HFFc6 (cell line): ENCODE results near the gene MED13L. TPM values are rescaled to one million over a fixed set of nuclear protein-coding genes. Genes with fewer than 3 reads are reported as not detected.

ENCODE experiments used
- DNase-seq: peaks from one replicate; pipeline ENCODE4 v3.0.0-alpha.2; 2018
- H3K27ac Mint-ChIP-seq: 2 replicates; pipeline ENCODE4 v1.8.0; 2020; ENCODE audit warnings: mild to moderate bottlenecking, mixed read lengths
- H3K27me3 Mint-ChIP-seq: 2 replicates; pipeline ENCODE4 v1.8.0; 2021; ENCODE audit warnings: mild to moderate bottlenecking, moderate library complexity, mixed read lengths; ENCODE audit not compliant: insufficient read depth
- H3K36me3 Mint-ChIP-seq: 2 replicates; pipeline ENCODE4 v1.8.0; 2021; ENCODE audit warnings: low read depth, mixed read lengths
- H3K4me1 Mint-ChIP-seq: 2 replicates; pipeline ENCODE4 v1.8.0; 2020; ENCODE audit warnings: low read depth, mixed read lengths
- H3K4me3 Mint-ChIP-seq: 2 replicates; pipeline ENCODE4 v1.8.0; 2020; ENCODE audit warnings: mild to moderate bottlenecking, moderate library complexity, mixed read lengths
- H3K9me3 Mint-ChIP-seq: 2 replicates; pipeline ENCODE4 v1.8.0; 2020; ENCODE audit warnings: mild to moderate bottlenecking, mixed read lengths
- CTCF ChIP-seq: fragments of 200-600 bp; sonication (generic); IDR thresholded peaks from 2 replicates; pipeline ENCODE4 v1.5.0; 2021; ENCODE audit warnings: antibody characterized with exemption, mild to moderate bottlenecking
- total RNA-seq, 6 experiments: library from RNA; stranded (reverse); fragmentation: NEBNext Ultra II Directional; extraction: Animal tissue kit (Norgen Biotek cat#: 25700); gene quantifications; 2 replicates in 1 of 6; 3 replicates in 5 of 6; pipeline ENCODE4 v1.2.3, GENCODE V29; 2021

The MED13L gene
- total RNA-seq, 6 experiments from 2014 or later: 74.5 to 84.2 (median 77.7) TPM

- no peak for TF ChIP-seq CTCF
- peak overlapping the region; percentile 80 for H3K4me3 Mint-ChIP-seq
- peak overlapping the region; percentile 98 for H3K27ac Mint-ChIP-seq
- no peaks in the 10 kb centered on the region for H3K9me3 Mint-ChIP-seq
- no peak for DNase-seq
- H3K27me3 Mint-ChIP-seq: peaks cover 2% of the 10 kb centered on the region
- H3K4me1 Mint-ChIP-seq: peaks cover 46% of the 10 kb centered on the region
- no peaks in the 10 kb centered on the region for H3K36me3 Mint-ChIP-seq
These were observed 43.3 kb upstream of the MED13L start for GRCh38 chr12:116320791-116321217.

- Mint-ChIP-seq H3K9me3 (no peaks in the 10 kb centered on the region), H3K27me3 (peaks cover 4% of the 10 kb centered on the region), H3K4me1 (peaks cover 46% of the 10 kb centered on the region), H3K36me3 (no peaks in the 10 kb centered on the region), H3K27ac (peak overlapping the region; percentile 98), H3K4me3 (peak overlapping the region; percentile 80)
- peak; percentile 95 for DNase-seq
- TF ChIP-seq CTCF: no peak
These were observed 42.6 kb upstream of the MED13L start for GRCh38 chr12:116319898-116320621.

- Mint-ChIP-seq H3K4me1 (peaks cover 46% of the 10 kb centered on the region), H3K36me3 (no peaks in the 10 kb centered on the region), H3K4me3 (peak overlapping the region; percentile 80), H3K9me3 (no peaks in the 10 kb centered on the region), H3K27me3 (peaks cover 4% of the 10 kb centered on the region), H3K27ac (peak overlapping the region; percentile 98)
- TF ChIP-seq CTCF: no peak
- DNase-seq: no peak
These were observed 41.9 kb upstream of the MED13L start for GRCh38 chr12:116319233-116319897.

- Mint-ChIP-seq H3K9me3 (no peaks in the 10 kb centered on the region), H3K4me3 (peak overlapping the region; percentile 80), H3K4me1 (peaks cover 46% of the 10 kb centered on the region), H3K36me3 (no peaks in the 10 kb centered on the region), H3K27me3 (peaks cover 4% of the 10 kb centered on the region), H3K27ac (peak overlapping the region; percentile 98)
- no peak for DNase-seq
- TF ChIP-seq CTCF: no peak
These were observed 41.2 kb upstream of the MED13L start for GRCh38 chr12:116318576-116319232.

GRCh38 chr12:116317986-116318575, 40.6 kb upstream of the MED13L start:
- Mint-ChIP-seq H3K27ac (peak overlapping the region; percentile 36; the same call in 1 of the 2 replicates), H3K27me3 (peaks cover 9% of the 10 kb centered on the region), H3K4me3 (no peak overlapping the region), H3K36me3 (no peaks in the 10 kb centered on the region), H3K4me1 (peaks cover 46% of the 10 kb centered on the region), H3K9me3 (no peaks in the 10 kb centered on the region)
- no peak for DNase-seq
- no peak for TF ChIP-seq CTCF
